Measurements from ENCODE around the gene NRN1.
"Not testable (repeated sequence)": the region's sequence is repeated elsewhere in the genome, so short reads cannot be mapped to it uniquely, and the experiment has no call there.

Gene NRN1

DNA sequence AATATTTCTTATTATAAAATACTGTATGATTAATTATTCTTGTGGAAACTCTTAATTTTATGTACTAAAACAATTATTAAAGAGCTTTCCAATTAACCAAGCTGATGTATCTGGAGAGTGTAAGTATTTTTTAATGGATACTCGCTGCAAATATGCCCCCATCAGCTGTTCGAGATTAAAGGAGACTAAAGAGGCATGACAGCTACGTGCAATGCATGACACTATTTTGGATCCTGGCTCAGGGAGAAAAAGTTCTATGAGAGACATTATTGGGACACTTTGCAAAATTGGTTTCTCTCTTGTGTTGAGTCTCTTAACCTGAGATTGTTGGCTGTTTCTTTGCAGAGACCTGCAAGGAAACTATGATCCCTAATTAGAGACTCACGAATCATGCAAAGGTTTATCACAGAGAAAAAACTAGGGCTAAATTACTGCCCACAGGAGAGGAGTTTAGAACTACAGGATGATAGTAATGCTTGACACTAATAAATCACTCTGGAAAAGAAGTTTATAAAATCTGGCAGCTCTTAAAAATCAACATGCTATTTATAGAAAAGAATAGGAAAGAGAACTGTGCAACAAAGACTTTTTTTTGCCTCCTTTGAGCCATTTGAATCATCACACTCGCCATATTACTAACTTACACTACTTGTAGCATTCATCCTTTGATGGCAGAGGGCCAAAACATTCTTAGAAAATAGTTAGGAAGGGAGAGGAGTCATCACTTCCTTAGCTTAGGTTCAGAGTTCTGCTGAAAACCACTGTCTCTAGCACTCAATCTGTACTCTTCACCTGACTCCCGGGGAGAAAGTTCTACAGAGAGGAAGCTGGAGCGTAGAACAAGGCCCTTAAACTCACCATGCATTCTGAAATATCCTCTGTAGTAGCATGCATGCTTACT lies 25.3 kb downstream of the NRN1 start:
- DNase-seq, result no peak

GRCh38 chr6:5979650-5980420 lies 26.9 kb downstream of the NRN1 start:
- DNase-seq, result no peak

- no peak for DNase-seq
Measured at GRCh38 chr6:5976811-5977210, 29.9 kb downstream of the NRN1 start.

DNA sequence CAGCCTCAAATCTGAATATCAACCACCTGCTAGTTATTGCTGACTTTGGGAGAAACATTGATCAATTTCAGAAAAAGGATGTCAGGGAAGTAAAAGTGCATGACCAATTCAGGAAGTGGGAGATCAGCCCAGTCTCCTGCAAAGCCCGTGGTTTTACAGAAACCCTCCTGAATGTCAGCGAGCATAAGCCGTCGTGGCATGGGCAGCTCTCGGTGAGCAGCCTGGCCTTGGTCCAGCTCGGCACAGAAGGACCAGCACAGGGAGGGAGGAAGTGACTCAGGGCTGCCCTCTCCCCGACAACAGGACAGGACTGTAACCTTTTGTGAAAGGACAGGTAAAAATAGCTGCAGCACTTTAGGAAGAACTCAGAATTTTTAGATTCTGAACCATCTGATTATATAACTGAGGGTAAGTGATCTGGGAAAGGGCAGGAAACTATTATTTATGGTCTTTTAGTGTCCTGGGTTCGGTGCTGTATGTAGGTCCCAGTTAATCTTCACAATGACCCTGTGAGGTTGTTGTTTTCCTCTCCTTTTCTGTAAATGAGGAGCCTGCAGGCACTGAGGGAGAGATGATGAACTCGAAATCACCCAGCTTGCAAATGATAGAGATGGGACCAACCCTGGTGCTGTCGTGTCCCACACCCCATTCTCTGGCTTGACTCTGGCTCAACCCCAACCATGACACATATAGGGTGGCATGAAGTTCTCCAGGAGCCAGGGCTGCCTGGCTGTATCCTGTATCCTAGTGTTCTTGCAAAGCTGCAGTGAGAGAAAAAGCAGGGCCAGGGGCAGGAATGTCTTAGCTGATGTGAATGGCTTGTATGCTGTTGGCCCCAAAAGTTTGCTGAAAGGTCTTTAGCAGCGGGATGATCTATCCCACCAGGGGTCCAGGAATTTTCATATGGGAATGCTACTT lies 37.6 kb downstream of the NRN1 start:
- no peak for DNase-seq

GRCh38 chr6:5968036-5968435 lies 38.7 kb downstream of the NRN1 start:
- not testable (repeated sequence) for DNase-seq

DNA sequence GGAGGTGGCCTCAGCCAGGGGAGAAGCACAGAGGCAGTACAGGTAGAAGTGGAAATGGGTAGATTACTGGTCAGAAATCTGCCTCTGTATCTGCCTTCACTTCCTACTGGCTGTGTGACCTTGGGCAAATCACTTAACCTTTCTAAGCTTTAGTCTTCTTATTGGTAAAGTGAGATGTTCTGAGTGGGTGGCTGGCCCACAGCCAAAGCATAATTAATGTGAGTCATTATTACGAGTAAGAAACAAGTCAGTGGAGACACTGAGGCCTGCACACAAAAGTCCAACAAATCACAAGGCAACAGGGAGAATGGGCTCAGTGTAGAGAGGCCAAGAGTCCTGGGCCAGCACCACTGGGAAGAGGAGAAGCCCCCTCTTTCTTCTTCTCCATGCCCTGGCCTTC lies 39.1 kb downstream of the NRN1 start:
- DNase-seq, result no peak

GRCh38 chr6:5962794-5963193 lies 43.9 kb downstream of the NRN1 start:
- DNase-seq, result no peak

DNA sequence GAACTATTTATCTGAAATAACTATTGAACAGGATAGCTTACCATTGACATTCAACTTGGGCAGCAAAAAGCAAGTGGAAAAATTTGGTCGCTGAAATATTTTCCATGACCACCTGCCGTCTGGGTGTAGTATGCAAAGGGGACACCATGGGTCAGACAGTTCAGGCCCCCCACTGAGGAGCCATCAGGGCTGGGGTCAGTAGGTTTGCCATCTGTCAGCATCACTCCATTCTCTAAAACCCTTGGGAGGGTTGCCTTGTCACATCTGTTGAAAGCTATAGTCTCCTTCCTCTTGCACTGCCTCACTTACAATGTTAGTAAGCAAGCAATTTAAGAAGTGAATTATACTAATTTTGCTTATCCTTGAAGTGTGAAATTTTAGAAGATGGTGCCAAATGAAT lies 44.9 kb downstream of the NRN1 start:
- DNase-seq, result no peak

DNA sequence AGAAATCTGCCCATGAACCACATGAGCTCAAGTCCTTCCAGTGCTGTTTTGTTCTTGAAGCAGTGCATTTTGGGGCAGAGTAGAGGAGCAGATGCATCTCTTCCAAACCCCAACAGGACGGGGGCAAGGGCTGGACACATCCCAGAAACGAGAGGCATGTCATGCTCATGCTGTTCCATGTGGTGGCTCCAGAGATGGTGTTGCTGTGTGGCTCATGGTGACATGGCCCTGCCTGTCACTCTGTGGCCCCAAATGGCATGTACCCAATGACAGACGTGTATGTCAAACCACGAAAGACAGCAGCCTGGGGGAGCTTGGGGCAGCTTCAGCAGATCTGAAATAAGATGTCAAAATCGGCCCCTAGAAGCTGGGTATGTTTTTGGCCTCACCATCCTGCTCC lies 46.3 kb downstream of the NRN1 start:
- DNase-seq, result no peak

DNA sequence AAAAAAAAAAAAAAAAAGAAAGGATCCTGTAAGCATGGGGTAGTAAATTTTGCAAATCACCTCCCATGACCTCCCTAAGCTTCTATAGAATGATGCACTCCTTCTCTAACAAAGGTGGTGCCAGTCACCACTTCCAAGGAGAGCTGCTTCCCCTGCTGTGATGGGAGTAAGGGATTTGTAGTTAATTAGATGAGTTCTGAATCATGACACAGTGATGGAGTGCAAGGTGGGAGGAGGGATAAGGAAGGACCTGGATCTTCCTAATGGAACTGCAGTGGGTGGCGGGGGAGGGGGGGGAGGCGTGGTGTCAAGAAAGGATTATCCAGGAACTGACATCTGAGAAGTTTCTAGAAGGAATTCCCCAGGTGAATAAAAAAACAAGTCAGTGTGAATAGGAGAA lies 47.8 kb downstream of the NRN1 start:
- no peak for DNase-seq

- no peak for DNase-seq
Measured at GRCh38 chr6:5956939-5957338, 49.8 kb downstream of the NRN1 start.

GRCh38 chr6:5950361-5950785 lies 56.4 kb downstream of the NRN1 start:
- DNase-seq, result no peak
